Lower lobe of right lung (tissue), 2 donors: ENCODE data around the gene MEIKIN. TPM values are rescaled to one million over a fixed set of nuclear protein-coding genes. Genes with fewer than 3 reads are reported as not detected.

Experiments used
- ATAC-seq, 2 donors: fragments of 200-7000 bp; cut with Tn5 transposase; one replicate each; pipeline ENCODE4 v1.9.1; 2020 to 2022; ENCODE audit warnings: mild to moderate bottlenecking in 2 of 2, moderate library complexity in 2 of 2
- DNase-seq: peaks from one replicate; pipeline ENCODE4 v3.0.0-alpha.2; 2020
- H3K27ac ChIP-seq: fragments of 200-600 bp; one replicate; pipeline ENCODE4 v1.8.0; 2022
- H3K27me3 ChIP-seq: fragments of 200-600 bp; one replicate; pipeline ENCODE4 v1.8.0; 2022; ENCODE audit warnings: low read depth
- H3K36me3 ChIP-seq: fragments of 200-600 bp; one replicate; pipeline ENCODE4 v1.8.0; 2022; ENCODE audit warnings: mild to moderate bottlenecking
- H3K4me1 ChIP-seq: fragments of 200-600 bp; one replicate; pipeline ENCODE4 v1.8.0; 2022
- H3K4me3 ChIP-seq: fragments of 200-600 bp; one replicate; pipeline ENCODE4 v1.8.0; 2022; ENCODE audit warnings: mild to moderate bottlenecking
- H3K9me3 ChIP-seq: fragments of 200-600 bp; one replicate; pipeline ENCODE4 v1.8.0; 2022
- intact Hi-C: fragments of 100-400 bp; cut with DNase I; formaldehyde crosslinking; loops from one replicate; pipeline ENCODE4 v1.11.0; 2022
- total RNA-seq: library from RNA; stranded (reverse); fragmentation: NEBNext Ultra II Directional; extraction: Animal tissue kit (Norgen Biotek cat#: 25700); gene quantifications from one replicate; pipeline ENCODE4 v1.2.1, GENCODE V29; 2021
- TF ChIP-seq, protein P1 (sequence below): fragments of 200-600 bp; IDR thresholded peaks from one replicate; pipeline ENCODE4 v1.8.0; 2022; ENCODE audit warnings: antibody characterized with exemption, mild to moderate bottlenecking
- donor health status: DM: no; HTN: yes; CAD: no; lungs with severe emphysema.

MEIKIN gene
- total RNA-seq, 1 donor from 2014 or later = not detected

DNA sequence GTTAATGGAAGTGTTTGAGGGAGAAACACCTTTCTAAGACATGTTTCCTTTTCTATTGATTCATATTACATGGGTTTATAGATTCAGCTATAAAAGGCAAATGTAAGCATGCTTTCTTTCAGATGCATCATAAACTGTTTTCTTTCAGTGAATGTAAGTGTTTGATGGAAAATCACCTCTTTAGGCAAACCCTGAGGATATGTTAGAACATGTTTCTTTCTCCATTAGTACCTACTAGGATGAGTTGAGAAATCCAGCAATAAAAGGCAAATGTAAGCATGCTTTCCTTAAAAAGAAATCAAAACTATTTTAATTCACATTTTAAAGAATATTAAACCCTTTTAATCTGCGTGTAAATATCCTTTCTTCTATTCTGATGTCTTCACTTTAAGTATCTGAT lies 180.2 kb downstream of the MEIKIN start:
- no peak for ATAC-seq
- no peaks in the 10 kb centered on the region for H3K9me3 ChIP-seq
- DNase-seq = no peak
- H3K27me3 ChIP-seq = no peaks in the 10 kb centered on the region
- peaks cover 22% of the 10 kb centered on the region for H3K4me1 ChIP-seq
- H3K4me3 ChIP-seq = no peak overlapping the region
- intact Hi-C loops = no loop called here
- TF ChIP-seq, protein P1, sequence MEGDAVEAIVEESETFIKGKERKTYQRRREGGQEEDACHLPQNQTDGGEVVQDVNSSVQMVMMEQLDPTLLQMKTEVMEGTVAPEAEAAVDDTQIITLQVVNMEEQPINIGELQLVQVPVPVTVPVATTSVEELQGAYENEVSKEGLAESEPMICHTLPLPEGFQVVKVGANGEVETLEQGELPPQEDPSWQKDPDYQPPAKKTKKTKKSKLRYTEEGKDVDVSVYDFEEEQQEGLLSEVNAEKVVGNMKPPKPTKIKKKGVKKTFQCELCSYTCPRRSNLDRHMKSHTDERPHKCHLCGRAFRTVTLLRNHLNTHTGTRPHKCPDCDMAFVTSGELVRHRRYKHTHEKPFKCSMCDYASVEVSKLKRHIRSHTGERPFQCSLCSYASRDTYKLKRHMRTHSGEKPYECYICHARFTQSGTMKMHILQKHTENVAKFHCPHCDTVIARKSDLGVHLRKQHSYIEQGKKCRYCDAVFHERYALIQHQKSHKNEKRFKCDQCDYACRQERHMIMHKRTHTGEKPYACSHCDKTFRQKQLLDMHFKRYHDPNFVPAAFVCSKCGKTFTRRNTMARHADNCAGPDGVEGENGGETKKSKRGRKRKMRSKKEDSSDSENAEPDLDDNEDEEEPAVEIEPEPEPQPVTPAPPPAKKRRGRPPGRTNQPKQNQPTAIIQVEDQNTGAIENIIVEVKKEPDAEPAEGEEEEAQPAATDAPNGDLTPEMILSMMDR = no peak
- no peak overlapping the region for H3K27ac ChIP-seq
- peaks cover 3% of the 10 kb centered on the region for H3K36me3 ChIP-seq

GRCh38 chr5:131763968-131764367 lies 181.5 kb downstream of the MEIKIN start:
- no peak for DNase-seq
- TF ChIP-seq, protein P1 = no peak
- intact Hi-C loops = no loop called here

DNA sequence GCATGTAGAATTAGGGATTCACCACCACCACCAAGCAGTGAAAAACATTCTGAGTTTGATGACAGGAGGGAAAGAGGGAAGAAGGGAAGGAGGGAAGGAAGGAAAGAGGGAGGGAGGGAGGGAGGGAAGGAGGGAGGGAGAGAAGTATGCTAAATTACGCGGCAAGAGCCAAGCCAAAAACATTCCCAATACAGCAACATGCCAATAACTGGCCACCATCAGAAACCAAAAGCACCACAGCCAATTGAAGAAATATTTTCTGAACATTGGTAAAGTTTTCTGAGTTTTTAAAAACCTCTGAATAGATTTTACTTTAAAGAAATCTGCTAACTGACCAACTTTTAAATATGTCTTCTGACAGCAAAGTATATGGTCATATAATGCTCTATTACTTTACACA lies 184.7 kb downstream of the MEIKIN start:
- H3K4me1 ChIP-seq = peaks cover 23% of the 10 kb centered on the region
- TF ChIP-seq, protein P1 = no peak
- no peaks in the 10 kb centered on the region for H3K27me3 ChIP-seq
- H3K4me3 ChIP-seq = no peak overlapping the region
- H3K9me3 ChIP-seq = no peaks in the 10 kb centered on the region
- H3K36me3 ChIP-seq = peaks cover 3% of the 10 kb centered on the region
- no peak overlapping the region for H3K27ac ChIP-seq
- intact Hi-C loops = no loop called here
- ATAC-seq (no peak), DNase-seq (no peak)

More at GRCh38 chr5:131763968-131764367, 181.5 kb downstream of the MEIKIN start:
- Histone ChIP-seq H3K36me3 (peaks cover 3% of the 10 kb centered on the region), H3K9me3 (no peaks in the 10 kb centered on the region), H3K27me3 (no peaks in the 10 kb centered on the region), H3K4me1 (peaks cover 15% of the 10 kb centered on the region), H3K4me3 (no peak overlapping the region), H3K27ac (no peak overlapping the region)
- ATAC-seq = no peak

GRCh38 chr5:131759704-131760103 lies 185.8 kb downstream of the MEIKIN start:
- no peak for ATAC-seq
- TF ChIP-seq, protein P1 = no peak

DNA sequence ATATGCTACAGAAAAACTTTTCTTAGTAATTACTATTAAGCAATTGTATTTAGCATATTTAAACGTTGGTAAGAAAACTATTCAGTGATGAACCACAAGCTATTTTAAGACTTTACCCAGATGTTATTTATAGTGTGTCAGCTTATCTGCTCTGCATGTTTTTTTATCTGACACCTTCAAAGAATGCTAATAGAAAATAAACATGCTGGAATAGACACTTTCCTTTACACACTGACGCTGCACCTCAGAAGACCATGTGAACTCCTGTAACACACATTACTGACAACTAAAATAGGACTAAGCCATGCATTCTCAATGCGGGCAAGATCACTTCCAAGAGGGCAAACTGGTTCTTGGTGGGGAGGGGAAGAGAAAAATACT lies 187.0 kb downstream of the MEIKIN start:
- peaks cover 30% of the 10 kb centered on the region for H3K4me1 ChIP-seq
- intact Hi-C loops = no loop called here
- TF ChIP-seq, protein P1 = no peak
- H3K36me3 ChIP-seq = no peaks in the 10 kb centered on the region
- no peak overlapping the region for H3K4me3 ChIP-seq
- DNase-seq (no peak), ATAC-seq (no peak)
- no peak overlapping the region for H3K27ac ChIP-seq
- no peaks in the 10 kb centered on the region for H3K27me3 ChIP-seq
- no peaks in the 10 kb centered on the region for H3K9me3 ChIP-seq

More at GRCh38 chr5:131759704-131760103, 185.8 kb downstream of the MEIKIN start:
- no peak overlapping the region for H3K27ac ChIP-seq
- H3K4me1 ChIP-seq = peaks cover 23% of the 10 kb centered on the region
- H3K4me3 ChIP-seq = no peak overlapping the region
- peaks cover under 1% of the 10 kb centered on the region for H3K36me3 ChIP-seq
- no peak for DNase-seq
- no peaks in the 10 kb centered on the region for H3K27me3 ChIP-seq
- intact Hi-C loops = no loop called here
- H3K9me3 ChIP-seq = no peaks in the 10 kb centered on the region
